ENCODE results near the gene GNA14.

GRCh38 chr9:77513457-77513856, 134.7 kb downstream of the GNA14 start:
- TF ChIP-seq CTCF (IDR thresholded peaks at IDR 0.05; ENCODE audit: poor library complexity, severe bottlenecking) (no peak), EP300 (conservative IDR thresholded peaks at IDR 0.05; ENCODE audit: poor library complexity, severe bottlenecking) (no peak), EZH2 (IDR thresholded peaks at IDR 0.05; ENCODE audit: borderline replicate concordance, insufficient read depth, low read length, poor library complexity, severe bottlenecking) (no peak), SMC3 (conservative IDR thresholded peaks at IDR 0.05; ENCODE audit: poor library complexity) (no peak), POLR2AphosphoS5 (IDR thresholded peaks at IDR 0.05) (no peak), TAF1 (IDR thresholded peaks at IDR 0.05; ENCODE audit: low read depth) (no peak), REST (IDR thresholded peaks at IDR 0.05; ENCODE audit: borderline replicate concordance) (no peak), MXI1 (conservative IDR thresholded peaks at IDR 0.05; ENCODE audit: poor library complexity, severe bottlenecking) (no peak), RAD21 (conservative IDR thresholded peaks at IDR 0.05) (no peak)
